Measurements from ENCODE around the gene PRX. TPM values are rescaled to one million over a fixed set of nuclear protein-coding genes. Genes with fewer than 3 reads are reported as not detected.
"Not testable (repeated sequence)": the region's sequence is repeated elsewhere in the genome, so short reads cannot be mapped to it uniquely, and the experiment has no call there.

The PRX gene
- total RNA-seq, 1 donor from 2014 or later, result 51.5 TPM

GRCh38 chr19:40431698-40432097, 18.5 kb upstream of the PRX start:
- H3K4me3 ChIP-seq, result no peak overlapping the region
- no peaks in the 10 kb centered on the region for H3K36me3 ChIP-seq
- no peak for DNase-seq
- ATAC-seq, result no peak
- H3K9me3 ChIP-seq, result no peaks in the 10 kb centered on the region
- TF ChIP-seq, protein P1, sequence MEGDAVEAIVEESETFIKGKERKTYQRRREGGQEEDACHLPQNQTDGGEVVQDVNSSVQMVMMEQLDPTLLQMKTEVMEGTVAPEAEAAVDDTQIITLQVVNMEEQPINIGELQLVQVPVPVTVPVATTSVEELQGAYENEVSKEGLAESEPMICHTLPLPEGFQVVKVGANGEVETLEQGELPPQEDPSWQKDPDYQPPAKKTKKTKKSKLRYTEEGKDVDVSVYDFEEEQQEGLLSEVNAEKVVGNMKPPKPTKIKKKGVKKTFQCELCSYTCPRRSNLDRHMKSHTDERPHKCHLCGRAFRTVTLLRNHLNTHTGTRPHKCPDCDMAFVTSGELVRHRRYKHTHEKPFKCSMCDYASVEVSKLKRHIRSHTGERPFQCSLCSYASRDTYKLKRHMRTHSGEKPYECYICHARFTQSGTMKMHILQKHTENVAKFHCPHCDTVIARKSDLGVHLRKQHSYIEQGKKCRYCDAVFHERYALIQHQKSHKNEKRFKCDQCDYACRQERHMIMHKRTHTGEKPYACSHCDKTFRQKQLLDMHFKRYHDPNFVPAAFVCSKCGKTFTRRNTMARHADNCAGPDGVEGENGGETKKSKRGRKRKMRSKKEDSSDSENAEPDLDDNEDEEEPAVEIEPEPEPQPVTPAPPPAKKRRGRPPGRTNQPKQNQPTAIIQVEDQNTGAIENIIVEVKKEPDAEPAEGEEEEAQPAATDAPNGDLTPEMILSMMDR (IDR thresholded peaks at IDR 0.05), result no peak
- H3K4me1 ChIP-seq, result peaks cover 25% of the 10 kb centered on the region
- intact Hi-C loops (cut with DNase I), result no loop called here
- no peaks in the 10 kb centered on the region for H3K27me3 ChIP-seq (ENCODE audit: low read depth)
- H3K27ac ChIP-seq, result peak overlapping the region; percentile 94

DNA sequence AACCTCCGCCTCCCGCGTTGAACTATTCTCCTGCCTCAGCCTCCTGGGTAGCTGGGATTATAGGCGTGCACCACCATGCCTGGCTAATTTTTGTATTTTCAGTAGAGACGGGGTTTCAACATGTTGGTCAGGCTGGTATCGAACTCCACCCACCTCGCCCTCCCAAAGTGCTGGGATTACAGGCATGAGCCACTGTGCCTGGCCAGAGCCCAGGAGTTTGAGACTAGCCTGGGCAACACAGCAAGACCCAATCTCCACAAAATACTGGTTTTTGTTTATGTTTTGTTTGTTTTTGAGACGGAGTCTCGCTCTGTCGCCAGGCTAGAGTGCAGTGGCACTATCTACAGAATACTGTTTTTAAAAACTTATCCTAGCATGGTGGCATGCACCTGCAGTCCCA, 17.1 kb upstream of the PRX start:
- intact Hi-C loops (cut with DNase I), result not testable (repeated sequence)

GRCh38 chr19:40428197-40428596, 15.0 kb upstream of the PRX start:
- DNase-seq; intact Hi-C loops (cut with DNase I); H3K4me3 ChIP-seq: not testable (repeated sequence)

More for the DNA sequence above, 17.1 kb upstream of the PRX start:
- ATAC-seq; H3K9me3 ChIP-seq; H3K27ac ChIP-seq; H3K4me3 ChIP-seq; H3K36me3 ChIP-seq; DNase-seq; H3K27me3 ChIP-seq (ENCODE audit: low read depth): not testable (repeated sequence)
- H3K4me1 ChIP-seq, result peaks cover 30% of the 10 kb centered on the region

GRCh38 chr19:40425450-40426287, 12.5 kb upstream of the PRX start, which contains the start of gene SERTAD1:
TSS of gene SERTAD1 (minus strand) at chr19:40425992. CDS start at chr19:40423546, 2,446 bp downstream.
- Histone ChIP-seq H3K27ac (peak within 1 kb of the TSS; percentile 99), H3K36me3 (peaks cover 14% of the 10 kb centered on the region), H3K4me3 (peak within 1 kb of the TSS; percentile 89), H3K4me1 (peaks cover 42% of the 10 kb centered on the region), H3K9me3 (no peaks in the 10 kb centered on the region), H3K27me3 (ENCODE audit: low read depth) (no peaks in the 10 kb centered on the region)
- ATAC-seq (peak; percentile 92 to 97), DNase-seq (peak; percentile 100)
- intact Hi-C loops (cut with DNase I), result no loop called here
- TF ChIP-seq, protein P1 (IDR thresholded peaks at IDR 0.05), result peak; percentile 77

More at GRCh38 chr19:40428197-40428596, 15.0 kb upstream of the PRX start:
- ATAC-seq; H3K9me3 ChIP-seq; H3K36me3 ChIP-seq; H3K27me3 ChIP-seq (ENCODE audit: low read depth); H3K27ac ChIP-seq: not testable (repeated sequence)
- peaks cover 33% of the 10 kb centered on the region for H3K4me1 ChIP-seq

- Histone ChIP-seq H3K27ac (peak overlapping the region; percentile 99), H3K9me3 (no peaks in the 10 kb centered on the region), H3K27me3 (ENCODE audit: low read depth) (no peaks in the 10 kb centered on the region), H3K4me1 (peaks cover 50% of the 10 kb centered on the region), H3K4me3 (peak overlapping the region; percentile 89), H3K36me3 (peaks cover 14% of the 10 kb centered on the region)
- DNase-seq (no peak), ATAC-seq (no peak)
- intact Hi-C loops (cut with DNase I), result no loop called here
- TF ChIP-seq, protein P1 (IDR thresholded peaks at IDR 0.05), result no peak
These were observed 11.7 kb upstream of the PRX start for GRCh38 chr19:40424637-40425449.

DNA sequence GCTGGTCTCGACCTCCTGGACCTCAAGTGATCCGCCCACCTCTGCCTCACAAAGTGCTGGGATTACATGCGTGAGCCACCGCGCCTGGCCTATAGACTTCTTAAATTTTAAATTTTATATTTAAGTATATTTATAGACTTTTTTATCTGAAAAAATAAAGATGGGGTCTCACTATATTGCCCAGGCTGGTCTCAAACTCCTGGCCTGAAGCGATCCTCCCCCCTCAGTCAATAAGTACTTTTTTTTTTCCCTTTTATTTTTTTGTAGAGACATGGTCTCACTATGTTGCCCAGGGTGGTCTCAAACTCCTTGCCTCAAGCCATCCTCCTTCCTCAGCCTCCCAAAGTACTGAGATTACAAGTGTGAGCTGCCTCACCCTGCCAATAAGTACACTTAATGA, 10.8 kb upstream of the PRX start:
- DNase-seq (no peak), ATAC-seq (no peak)
- Histone ChIP-seq H3K4me1 (peaks cover 57% of the 10 kb centered on the region), H3K27me3 (ENCODE audit: low read depth) (no peaks in the 10 kb centered on the region), H3K27ac (peak overlapping the region; percentile 9), H3K4me3 (peak overlapping the region; percentile 89), H3K9me3 (no peaks in the 10 kb centered on the region), H3K36me3 (peaks cover 14% of the 10 kb centered on the region)
- TF ChIP-seq, protein P1 (IDR thresholded peaks at IDR 0.05), result no peak
- intact Hi-C loops (cut with DNase I), result no loop called here
